GM12878 (cell line): ENCODE data around the gene ADCY9.

Source experiments
- ATF7 ChIP-seq: fragments of 450-650 bp; IDR thresholded peaks from 2 replicates; pipeline ENCODE4 v1.6.1; 2016; ENCODE audit warnings: low read depth, mild to moderate bottlenecking
- BACH1 ChIP-seq: fragments of 450-650 bp; IDR thresholded peaks from 2 replicates; pipeline ENCODE4 v1.6.1; 2017; ENCODE audit warnings: mild to moderate bottlenecking, borderline replicate concordance
- CBFB ChIP-seq: IDR thresholded peaks from 2 replicates; pipeline ENCODE4 v1.6.1; 2016; ENCODE audit warnings: antibody characterized with exemption, low read depth
- CHD2 ChIP-seq: IDR thresholded peaks from 2 replicates; pipeline ENCODE4 v1.6.1; 2011; ENCODE audit warnings: low read depth, low read length, improper control_type of control experiment, borderline replicate concordance
- CTCF ChIP-seq, 3 experiments: IDR thresholded peaks in 2 of 3; conservative IDR thresholded peaks in 1 of 3; 2 replicates each; pipeline ENCODE4 v1.5.1; 2011; ENCODE audit warnings: low read depth in 3 of 3, low read length in 3 of 3, mild to moderate bottlenecking in 3 of 3, control low read depth in 2 of 3, moderate library complexity in 2 of 3, inconsistent platforms in 1 of 3, mixed read lengths in 1 of 3; ENCODE audit not compliant: control insufficient read depth in 2 of 3, insufficient read depth in 1 of 3; ENCODE audit errors: extremely low read depth in 1 of 3
- MXI1 ChIP-seq: fragments of 150-350 bp; IDR thresholded peaks from 2 replicates; pipeline ENCODE4 v1.6.1; 2011; ENCODE audit warnings: low read depth, mild to moderate bottlenecking, inconsistent platforms, low read length, improper control_type of control experiment
- NR2F1 ChIP-seq: fragments of 450-650 bp; conservative IDR thresholded peaks from 2 replicates; pipeline ENCODE4 v1.6.1; 2017; ENCODE audit warnings: mild to moderate bottlenecking
- REST ChIP-seq: IDR thresholded peaks from 2 replicates; pipeline ENCODE4 v1.6.1; 2012; ENCODE audit warnings: mild to moderate bottlenecking, low read depth, low read length
- YBX1 ChIP-seq: fragments of 450-650 bp; IDR thresholded peaks from 2 replicates; pipeline ENCODE4 v1.6.1; 2016; ENCODE audit warnings: antibody characterized with exemption
- ZBTB11 ChIP-seq: fragments of 450-650 bp; formaldehyde crosslinking; IDR thresholded peaks from 2 replicates; pipeline ENCODE4 v1.5.0; 2022; ENCODE audit warnings: mild to moderate bottlenecking, missing genetic modification characterization
- ZBTB33 ChIP-seq: fragments of 450-650 bp; IDR thresholded peaks from 2 replicates; pipeline ENCODE4 v1.6.1; 2017; ENCODE audit warnings: mild to moderate bottlenecking

GRCh38 chr16:4021070-4021779 is 95.0 kb downstream of the ADCY9 start:
- TF ChIP-seq MXI1, result no peak
- no peak for TF ChIP-seq CBFB
- TF ChIP-seq CTCF (IDR thresholded peaks at IDR 0.05 in 2 of 3, conservative IDR thresholded peaks at IDR 0.05 in 1 of 3; ENCODE audit: control insufficient read depth in 2 of 3, extremely low read depth in 1 of 3, insufficient read depth in 1 of 3, low read depth in 3 of 3, low read length in 3 of 3), result no peak
- TF ChIP-seq NR2F1, result no peak
- TF ChIP-seq BACH1, result no peak
- TF ChIP-seq CHD2, result no peak
- TF ChIP-seq ATF7, result no peak
- TF ChIP-seq ZBTB33, result no peak
- no peak for TF ChIP-seq REST
- TF ChIP-seq ZBTB11 (CRISPR knock-in tag), result no peak
- no peak for TF ChIP-seq YBX1
